Mesenteric fat pad (tissue), 1 donor: ENCODE measurements around the gene CHST15. TPM values are rescaled to one million over a fixed set of nuclear protein-coding genes. Genes with fewer than 3 reads are reported as not detected.

ENCODE experiments used
- DNase-seq: peaks from one replicate; pipeline ENCODE4 v3.0.0-alpha.2; 2020; ENCODE audit warnings: low spot score
- total RNA-seq: library from RNA; stranded (reverse); fragmentation: NEBNext Ultra II Directional; extraction: Animal tissue kit (Norgen Biotek cat#: 25700); gene quantifications from one replicate; pipeline ENCODE4 v1.2.1, GENCODE V29; 2021
- donor health status: DM: yes; HTN: yes; CAD: no.

Gene CHST15
- total RNA-seq, 1 donor from 2014 or later = 53.1 TPM

DNA sequence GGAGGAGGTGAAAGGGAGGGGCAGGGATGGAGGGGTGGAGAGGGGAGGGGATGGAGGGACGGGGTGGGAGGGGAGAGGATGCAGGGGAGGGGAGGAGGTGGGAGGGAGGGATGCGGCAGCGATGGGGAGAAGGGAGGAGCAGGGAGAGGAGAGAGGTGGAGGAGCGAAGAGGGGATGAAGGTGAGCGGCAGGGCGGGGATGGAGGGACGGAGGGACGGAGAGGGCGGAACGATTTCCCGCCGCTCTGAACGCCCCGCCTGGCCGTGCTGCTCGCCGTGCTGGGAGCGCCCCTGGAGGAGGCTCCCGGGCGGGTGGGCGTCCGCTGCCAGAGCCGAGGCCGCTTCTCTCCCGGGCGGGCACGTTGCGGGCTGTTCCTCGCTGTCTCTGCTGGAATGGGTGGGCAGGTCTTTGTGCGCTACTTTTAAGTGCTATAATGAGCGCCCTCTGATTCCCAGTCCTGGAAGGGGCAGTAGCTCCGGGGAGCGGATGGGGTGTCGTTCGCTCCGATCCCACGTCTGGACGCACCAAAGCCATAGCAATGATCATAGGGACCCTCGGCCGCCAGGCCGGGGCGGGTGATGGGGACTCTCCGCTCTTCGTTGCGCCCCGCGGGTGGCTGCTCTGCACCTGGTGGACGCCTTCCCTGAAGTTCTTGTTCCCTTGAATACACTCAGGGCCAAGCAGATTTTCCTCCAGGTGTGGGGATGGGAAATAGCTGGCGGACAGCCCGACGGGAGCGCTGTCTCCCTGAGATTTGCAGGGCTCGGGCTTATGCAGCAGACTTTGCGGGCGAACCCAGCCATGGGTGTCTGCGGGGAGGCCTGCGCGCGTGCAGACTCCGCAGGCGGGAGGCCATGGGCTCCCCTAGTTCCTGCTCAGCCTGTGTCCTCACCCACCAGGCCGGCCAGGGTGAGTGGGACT, 120.7 kb downstream of the CHST15 start:
- no peak for DNase-seq

DNA sequence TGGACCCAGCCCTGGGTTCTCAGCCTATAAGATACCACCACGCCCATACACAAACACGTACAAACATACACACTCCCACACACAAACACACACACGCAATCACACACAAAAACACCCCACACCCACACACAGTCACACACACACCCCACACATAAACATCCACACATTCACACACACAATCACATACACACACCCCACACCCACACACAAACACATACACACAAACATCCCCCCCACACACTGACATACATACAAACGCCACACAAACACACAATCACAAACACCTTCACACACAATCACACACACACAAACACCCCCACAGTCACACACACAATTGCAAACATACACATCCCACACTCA, 122.5 kb downstream of the CHST15 start:
- DNase-seq = no peak

- DNase-seq = no peak
These were observed 123.0 kb downstream of the CHST15 start for GRCh38 chr10:123970207-123970926.

DNA sequence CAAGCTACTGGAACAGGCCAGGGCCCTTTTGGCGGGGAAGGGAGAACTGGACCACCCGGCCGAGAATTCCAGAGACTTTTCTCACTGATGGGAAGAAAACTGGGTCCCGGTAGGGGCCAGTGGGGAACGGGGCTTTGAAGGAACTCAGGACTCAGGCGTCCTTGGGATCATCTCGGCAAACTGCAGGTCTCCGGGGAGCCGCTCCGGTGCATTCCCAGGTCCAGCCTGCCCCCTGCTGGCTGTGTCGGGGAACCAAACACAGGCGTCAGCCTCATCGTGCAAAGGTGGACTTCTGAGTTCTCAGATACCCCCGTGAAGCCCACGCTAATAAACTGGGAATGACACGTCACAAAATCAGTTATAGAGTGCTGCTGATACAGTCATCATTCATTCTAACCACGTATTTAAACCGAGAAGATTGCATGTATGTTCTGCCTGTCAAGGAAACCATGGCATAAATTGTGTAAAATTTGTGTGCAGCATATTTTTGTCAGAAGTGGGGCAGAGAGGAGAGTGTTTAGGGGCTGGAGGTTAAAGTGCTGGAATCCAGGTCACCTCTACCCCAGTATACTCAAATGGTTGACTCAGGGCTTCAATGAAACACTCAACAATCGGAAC, 125.7 kb downstream of the CHST15 start:
- DNase-seq = no peak

GRCh38 chr10:123966896-123967231, 126.5 kb downstream of the CHST15 start:
- DNase-seq = no peak

GRCh38 chr10:123965973-123966895, 127.2 kb downstream of the CHST15 start:
- no peak for DNase-seq

DNA sequence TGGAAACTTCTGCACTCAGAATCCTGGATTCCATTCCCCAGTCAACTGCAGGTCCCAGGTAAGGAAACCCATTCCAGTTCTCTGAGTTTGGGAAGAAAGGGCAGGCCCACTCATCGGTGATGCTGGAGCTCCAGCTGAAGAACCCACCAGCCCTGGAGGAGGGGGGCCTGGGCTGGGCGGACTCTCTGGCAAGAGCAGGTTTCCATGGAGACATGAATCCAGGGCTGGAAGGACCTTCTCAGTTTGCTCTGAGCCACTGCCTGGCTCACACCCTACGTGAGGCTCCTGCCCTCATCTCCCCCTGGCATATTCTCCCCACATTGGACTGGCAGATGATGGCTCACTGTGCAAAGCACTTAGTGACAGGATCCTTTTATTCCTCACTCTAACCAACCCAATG, 128.4 kb downstream of the CHST15 start:
- no peak for DNase-seq

DNA sequence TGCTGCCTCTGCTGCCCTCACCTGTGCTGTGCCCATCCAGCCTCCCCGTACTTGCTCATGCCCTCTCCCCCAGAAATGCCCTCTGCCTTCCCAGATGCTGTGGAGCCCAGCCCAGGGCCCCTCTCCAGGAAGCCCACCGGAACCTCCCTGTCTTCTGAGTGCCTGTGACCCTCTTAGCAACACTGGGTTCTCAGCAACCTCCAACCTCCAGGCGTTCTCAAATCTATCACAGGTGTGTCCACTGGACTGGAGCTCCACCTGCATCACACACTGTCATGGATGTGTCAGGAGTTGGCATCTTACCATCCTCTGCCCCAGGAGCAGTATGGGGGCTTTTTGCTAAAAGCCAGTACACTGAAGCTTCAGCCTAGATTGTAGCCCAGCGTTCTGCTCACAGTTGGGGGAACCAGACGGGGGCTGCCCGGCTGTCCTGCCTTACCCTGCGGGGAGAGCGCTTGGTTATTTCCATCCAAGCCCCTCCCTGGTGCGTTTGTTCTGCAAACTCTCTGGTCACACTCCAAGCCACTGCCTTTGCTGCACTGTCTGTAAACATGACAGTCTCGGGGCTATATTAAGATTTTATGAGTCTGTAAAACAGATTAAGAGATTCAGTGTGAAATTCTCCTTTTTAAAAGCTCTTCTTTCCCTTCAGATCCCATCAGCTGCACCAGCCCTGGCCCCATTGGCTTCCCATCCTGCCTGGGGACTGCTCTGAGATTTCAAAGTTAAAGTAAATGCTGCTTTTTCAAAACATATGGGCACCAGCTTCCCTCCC, 130.5 kb downstream of the CHST15 start:
- DNase-seq = no peak

- no peak for DNase-seq
These were observed 135.2 kb downstream of the CHST15 start for GRCh38 chr10:123958241-123958640.

Other genes starting within 250 kb of the CHST15 start
- 17.9 TPM for gene CPXM2, start 201.8 kb downstream of the CHST15 start, total RNA-seq